IPS DF 6.9 (cell line): ENCODE data around the gene VPS33A.
"Not testable (repeated sequence)": the region's sequence is repeated elsewhere in the genome, so short reads cannot be mapped to it uniquely, and the experiment has no call there.

Source experiments
- DNase-seq: peaks from one replicate; pipeline ENCODE4 v3.0.0-alpha.2; 2013; ENCODE audit warnings: low read depth, low spot score
- H3K27ac ChIP-seq: one replicate; pipeline ENCODE4 v1.5.1; 2013; ENCODE audit warnings: low read length, control low read depth
- H3K27me3 ChIP-seq: 2 replicates; pipeline ENCODE4 v1.6.1; 2013; ENCODE audit warnings: mild to moderate bottlenecking, low read length; ENCODE audit not compliant: control insufficient read depth, insufficient read depth
- H3K36me3 ChIP-seq: 2 replicates; pipeline ENCODE4 v1.6.1; 2013; ENCODE audit warnings: low read length; ENCODE audit not compliant: control insufficient read depth, insufficient read depth
- H3K4me1 ChIP-seq: 2 replicates; pipeline ENCODE4 v1.6.1; 2013; ENCODE audit warnings: low read length; ENCODE audit not compliant: control insufficient read depth, insufficient read depth
- H3K4me3 ChIP-seq: 2 replicates; pipeline ENCODE4 v1.5.1; 2013; ENCODE audit warnings: mild to moderate bottlenecking, low read length
- H3K9me3 ChIP-seq: 2 replicates; pipeline ENCODE4 v1.6.1; 2013; ENCODE audit warnings: low read length, inconsistent platforms; ENCODE audit not compliant: control insufficient read depth, insufficient read depth
- WGBS: extraction: QIAGEN DNeasy Blood & Tissue Kit; methylation state at CpG from one replicate; pipeline ENCODE4 v1.1.7; 2013; ENCODE audit warnings: mixed read lengths, missing lambda C conversion rate; ENCODE audit not compliant: insufficient read length, insufficient coverage; 5-methylcytosine and 5-hydroxymethylcytosine counted together

Gene VPS33A

GRCh38 chr12:122258939-122259338, 7.4 kb downstream of the VPS33A start:
- no CpG with 5 or more reads among the region's 4 CpGs for WGBS
- H3K27ac ChIP-seq, H3K4me3 ChIP-seq, H3K36me3 ChIP-seq, H3K27me3 ChIP-seq, DNase-seq, H3K4me1 ChIP-seq, H3K9me3 ChIP-seq: not testable (repeated sequence)

DNA sequence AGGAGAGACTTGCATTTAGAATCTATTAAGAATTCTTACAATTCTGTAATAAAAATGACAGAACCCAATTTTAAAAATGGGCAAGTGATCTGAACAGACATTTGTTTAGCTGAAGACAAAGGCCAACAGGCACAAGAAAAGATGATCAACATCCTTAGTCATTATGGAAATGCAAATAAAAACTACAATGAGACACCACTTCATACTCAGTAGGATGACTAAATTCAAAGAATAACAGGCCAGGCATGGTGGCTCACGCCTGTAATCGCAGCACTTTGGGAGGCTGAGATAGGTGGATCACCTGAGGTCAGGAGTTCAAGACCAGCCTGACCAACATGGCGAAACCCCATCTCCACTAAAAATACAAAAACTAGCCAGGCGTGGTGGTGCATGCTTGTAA, 7.8 kb downstream of the VPS33A start:
- H3K9me3 ChIP-seq, H3K4me1 ChIP-seq, H3K4me3 ChIP-seq, H3K27ac ChIP-seq, DNase-seq, H3K36me3 ChIP-seq, H3K27me3 ChIP-seq: not testable (repeated sequence)
- WGBS = no CpG with 5 or more reads among the region's 4 CpGs

GRCh38 chr12:122250536-122250935, 15.8 kb downstream of the VPS33A start:
- no CpG with 5 or more reads among the region's 8 CpGs for WGBS
- Histone ChIP-seq H3K4me1 (no peaks in the 10 kb centered on the region), H3K27me3 (no peaks in the 10 kb centered on the region), H3K9me3 (no peaks in the 10 kb centered on the region), H3K4me3 (no peak overlapping the region), H3K27ac (no peak overlapping the region), H3K36me3 (no peaks in the 10 kb centered on the region)
- no peak for DNase-seq

DNA sequence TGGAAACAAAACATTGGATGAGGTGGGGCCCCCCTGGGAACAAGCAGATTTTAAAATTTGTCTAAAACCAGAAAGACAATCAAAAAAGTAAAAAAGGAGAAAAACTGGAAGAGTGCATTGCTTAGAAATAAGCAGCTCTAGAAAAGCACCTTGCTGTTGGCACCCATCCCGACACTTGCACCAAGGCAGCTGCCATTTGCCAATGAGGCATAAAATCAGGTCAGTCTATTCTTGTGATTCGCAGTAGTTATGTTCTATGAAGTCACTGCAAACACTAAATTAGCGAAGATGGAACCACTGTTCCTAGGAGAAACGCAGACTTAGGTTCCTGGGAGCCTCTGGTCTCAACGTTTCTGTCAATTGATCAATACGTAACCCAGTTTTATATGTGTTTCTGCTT, 16.2 kb downstream of the VPS33A start:
- no peak for DNase-seq
- H3K4me1 ChIP-seq = no peaks in the 10 kb centered on the region
- WGBS = no CpG with 5 or more reads among the region's 6 CpGs
- no peak overlapping the region for H3K27ac ChIP-seq
- H3K36me3 ChIP-seq = no peaks in the 10 kb centered on the region
- no peaks in the 10 kb centered on the region for H3K27me3 ChIP-seq
- no peak overlapping the region for H3K4me3 ChIP-seq
- H3K9me3 ChIP-seq = no peaks in the 10 kb centered on the region

DNA sequence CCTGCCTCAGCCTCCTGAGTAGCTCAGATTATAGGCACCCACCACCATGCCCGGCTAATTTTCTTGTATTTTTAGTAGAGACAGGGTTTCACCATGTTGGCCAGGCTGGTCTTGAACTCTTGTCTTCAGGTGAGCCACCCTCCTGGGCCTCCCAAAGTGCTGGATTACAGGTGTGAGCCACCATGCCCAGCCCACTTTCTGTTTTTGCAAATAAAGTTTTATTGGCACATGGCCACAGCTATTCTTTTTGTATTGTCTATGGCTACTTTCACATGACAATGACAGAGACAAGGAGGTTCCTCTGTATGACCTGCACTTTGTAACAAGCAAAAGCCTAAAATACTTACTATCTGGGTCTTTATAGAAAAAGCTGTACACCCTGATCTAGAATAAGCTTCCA, 20.7 kb downstream of the VPS33A start:
- no peaks in the 10 kb centered on the region for H3K36me3 ChIP-seq
- H3K9me3 ChIP-seq = no peaks in the 10 kb centered on the region
- no peak for DNase-seq
- no peak overlapping the region for H3K27ac ChIP-seq
- H3K4me3 ChIP-seq = no peak overlapping the region
- no peaks in the 10 kb centered on the region for H3K4me1 ChIP-seq
- H3K27me3 ChIP-seq = no peaks in the 10 kb centered on the region
- no CpG with 5 or more reads among the region's 1 CpG for WGBS

DNA sequence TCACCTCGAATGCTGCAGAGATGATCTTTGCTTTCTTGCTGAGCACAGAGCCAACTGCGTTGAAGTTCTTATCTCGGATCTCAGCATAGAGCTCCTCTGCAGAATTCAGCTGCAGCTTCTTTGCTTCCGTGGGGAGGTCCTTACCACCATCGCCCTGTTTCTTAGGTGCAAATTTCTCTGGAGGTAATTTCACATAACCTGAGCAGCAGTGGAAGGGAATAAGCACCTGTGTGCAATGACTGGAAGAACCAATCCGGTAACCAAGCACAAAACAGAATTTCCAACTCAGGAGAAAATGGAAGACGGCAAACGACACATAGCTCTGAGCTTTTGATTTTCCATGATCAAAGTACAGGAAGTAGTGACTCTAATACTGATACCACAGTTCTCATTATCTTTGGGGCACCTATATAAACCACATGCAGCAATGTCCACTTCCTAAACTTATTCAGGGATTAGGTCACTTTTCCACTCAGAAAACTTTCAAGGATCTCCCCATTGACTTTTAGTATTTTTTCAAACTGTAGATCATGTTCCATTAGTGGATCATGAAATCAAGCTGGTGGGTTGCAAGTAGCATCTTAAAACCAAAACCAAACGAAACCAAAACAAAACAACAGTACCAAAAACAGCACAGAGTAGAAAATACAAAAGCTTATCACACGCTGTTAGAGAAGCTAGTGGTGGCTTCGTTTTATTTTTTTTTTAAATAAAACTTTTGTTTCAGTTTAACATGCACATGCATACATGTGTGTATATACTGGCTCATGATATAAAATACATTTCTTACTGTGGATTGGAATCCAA, 21.5 kb downstream of the VPS33A start:
- H3K9me3 ChIP-seq = no peaks in the 10 kb centered on the region
- no peak overlapping the region for H3K27ac ChIP-seq
- no peaks in the 10 kb centered on the region for H3K36me3 ChIP-seq
- no CpG with 5 or more reads among the region's 11 CpGs for WGBS
- no peak overlapping the region for H3K4me3 ChIP-seq
- H3K4me1 ChIP-seq = no peaks in the 10 kb centered on the region
- DNase-seq = no peak
- no peaks in the 10 kb centered on the region for H3K27me3 ChIP-seq

DNA sequence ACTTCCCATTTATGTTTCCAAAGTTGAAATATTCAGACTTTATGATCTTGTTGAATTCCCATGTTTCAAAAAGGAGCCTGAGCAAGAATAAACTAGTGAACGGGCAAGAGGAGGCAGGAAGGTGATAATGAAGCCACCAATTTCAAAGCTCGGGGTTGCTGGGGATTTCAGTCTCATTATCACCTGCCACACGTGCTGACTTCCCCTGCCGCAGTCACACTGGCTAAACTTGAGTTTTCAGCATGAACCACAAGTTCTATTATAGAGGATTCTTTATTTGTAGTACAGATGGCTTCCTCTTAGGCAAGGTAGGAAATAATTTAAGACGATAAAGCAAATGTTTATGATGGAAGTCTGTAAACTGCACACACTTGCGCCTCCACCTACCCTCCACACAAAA, 22.3 kb downstream of the VPS33A start:
- WGBS = no CpG with 5 or more reads among the region's 6 CpGs
- H3K36me3 ChIP-seq = no peaks in the 10 kb centered on the region
- no peaks in the 10 kb centered on the region for H3K4me1 ChIP-seq
- H3K4me3 ChIP-seq = no peak overlapping the region
- H3K9me3 ChIP-seq = no peaks in the 10 kb centered on the region
- no peaks in the 10 kb centered on the region for H3K27me3 ChIP-seq
- DNase-seq = no peak
- H3K27ac ChIP-seq = no peak overlapping the region

DNA sequence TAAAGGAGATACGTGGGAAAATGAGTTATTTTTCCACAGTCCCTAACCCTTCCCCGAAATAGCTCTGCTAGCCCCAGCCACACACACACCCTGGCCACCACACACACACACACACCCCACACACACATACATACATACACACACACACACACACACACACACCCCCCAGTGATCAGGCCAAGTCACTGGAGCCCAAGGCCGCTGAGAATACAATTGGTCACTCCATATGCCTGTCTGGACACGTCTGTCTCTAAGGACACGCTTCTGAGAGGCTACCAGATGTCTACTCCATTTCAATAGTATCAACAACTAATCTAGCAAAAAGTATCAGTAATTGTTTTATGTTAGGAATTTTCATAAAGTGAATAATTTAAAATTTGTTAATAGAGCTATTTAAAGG, 27.4 kb downstream of the VPS33A start:
- no peaks in the 10 kb centered on the region for H3K9me3 ChIP-seq
- H3K4me1 ChIP-seq = no peaks in the 10 kb centered on the region
- no peak for DNase-seq
- WGBS = no CpG with 5 or more reads among the region's 5 CpGs
- no peaks in the 10 kb centered on the region for H3K27me3 ChIP-seq
- no peak overlapping the region for H3K27ac ChIP-seq
- H3K36me3 ChIP-seq = peaks cover 3% of the 10 kb centered on the region; the same call in 1 of the 2 replicates
- H3K4me3 ChIP-seq = no peak overlapping the region

DNA sequence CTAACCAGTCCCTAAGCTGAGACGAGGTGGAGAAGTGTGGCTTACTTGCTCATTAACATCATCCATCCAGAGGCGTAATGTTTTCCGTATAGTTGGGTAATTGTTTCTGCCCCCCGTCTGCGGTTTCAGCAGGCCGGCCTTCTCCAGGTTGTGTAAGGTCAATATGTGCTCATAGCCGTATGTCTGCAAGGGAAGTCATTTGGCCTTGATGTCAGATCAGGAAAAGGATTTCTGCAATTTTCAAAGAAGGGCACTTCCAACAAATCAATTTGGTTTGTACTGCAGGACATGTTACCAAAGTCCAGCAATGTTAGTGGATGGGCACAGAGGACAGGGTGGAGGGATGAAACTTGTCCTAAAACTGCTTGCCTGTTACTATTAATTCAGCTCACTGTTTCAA, 30.6 kb downstream of the VPS33A start:
- Histone ChIP-seq H3K27ac (no peak overlapping the region), H3K4me3 (no peak overlapping the region), H3K4me1 (no peaks in the 10 kb centered on the region), H3K27me3 (no peaks in the 10 kb centered on the region), H3K36me3 (peaks cover 3% of the 10 kb centered on the region; the same call in 1 of the 2 replicates), H3K9me3 (no peaks in the 10 kb centered on the region)
- no peak for DNase-seq
- WGBS = no CpG with 5 or more reads among the region's 7 CpGs

- Histone ChIP-seq H3K4me1 (no peaks in the 10 kb centered on the region), H3K9me3 (no peaks in the 10 kb centered on the region), H3K4me3 (no peak overlapping the region), H3K27me3 (no peaks in the 10 kb centered on the region), H3K36me3 (peaks cover 3% of the 10 kb centered on the region; the same call in 1 of the 2 replicates), H3K27ac (no peak overlapping the region)
- DNase-seq = no peak
- no CpG with 5 or more reads among the region's 10 CpGs for WGBS
Observed at GRCh38 chr12:122232691-122233090, 33.6 kb downstream of the VPS33A start.

DNA sequence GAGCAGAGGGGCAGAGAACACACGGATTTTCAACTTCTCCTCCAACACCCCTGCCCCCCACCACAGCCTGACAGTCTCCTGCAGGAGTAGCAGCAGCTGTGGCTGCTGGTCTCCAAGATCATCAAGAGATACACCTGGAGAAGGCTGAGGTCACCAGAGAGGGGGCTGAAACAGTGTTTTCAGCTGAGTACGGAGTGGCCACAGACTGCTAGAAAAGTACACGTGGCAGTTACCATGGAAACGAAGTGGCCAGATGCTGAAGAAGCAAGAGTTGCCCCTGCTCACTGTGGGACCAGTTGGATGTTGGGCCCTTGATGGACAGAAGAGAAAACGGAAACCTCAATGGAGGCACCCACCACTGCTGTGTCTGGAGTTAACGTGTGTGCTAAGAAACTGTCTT, 35.5 kb downstream of the VPS33A start:
- Histone ChIP-seq H3K27me3 (no peaks in the 10 kb centered on the region), H3K4me3 (no peak overlapping the region), H3K4me1 (peaks cover 2% of the 10 kb centered on the region), H3K9me3 (no peaks in the 10 kb centered on the region), H3K27ac (no peak overlapping the region), H3K36me3 (peaks cover 3% of the 10 kb centered on the region; the same call in 1 of the 2 replicates)
- no peak for DNase-seq
- no CpG with 5 or more reads among the region's 6 CpGs for WGBS
